Measurements from ENCODE around the gene SEMA3C.

SEMA3C gene

GRCh38 chr7:80847895-80848294, 71.0 kb downstream of the SEMA3C start:
- DNase-seq: no peak

- no peak for DNase-seq
Measured at GRCh38 chr7:80847027-80847426, 71.8 kb downstream of the SEMA3C start.

GRCh38 chr7:80844916-80845315, 73.9 kb downstream of the SEMA3C start:
- DNase-seq: no peak

GRCh38 chr7:80843018-80843677, 75.7 kb downstream of the SEMA3C start:
- DNase-seq: no peak

- no peak for DNase-seq
Measured at GRCh38 chr7:80842022-80842790, 76.6 kb downstream of the SEMA3C start.

GRCh38 chr7:80841423-80841955, 77.4 kb downstream of the SEMA3C start:
- no peak for DNase-seq

GRCh38 chr7:80840681-80841080, 78.2 kb downstream of the SEMA3C start:
- no peak for DNase-seq

- DNase-seq: peak; percentile 65
Measured at GRCh38 chr7:80839855-80840254, 79.0 kb downstream of the SEMA3C start.

- no peak for DNase-seq
Measured at GRCh38 chr7:80838643-80839042, 80.2 kb downstream of the SEMA3C start.

GRCh38 chr7:80837345-80837744, 81.5 kb downstream of the SEMA3C start:
- DNase-seq: no peak

GRCh38 chr7:80835251-80835650, 83.6 kb downstream of the SEMA3C start:
- no peak for DNase-seq

- DNase-seq: peak; percentile 63
Measured at GRCh38 chr7:80833289-80834268, 85.3 kb downstream of the SEMA3C start.

GRCh38 chr7:80832006-80832405, 86.8 kb downstream of the SEMA3C start:
- DNase-seq: no peak

- peak; percentile 29 for DNase-seq
Measured at GRCh38 chr7:80830584-80831285, 88.1 kb downstream of the SEMA3C start.

GRCh38 chr7:80830010-80830409, 88.8 kb downstream of the SEMA3C start:
- no peak for DNase-seq

- DNase-seq: no peak
Measured at GRCh38 chr7:80829527-80829926, 89.3 kb downstream of the SEMA3C start.

GRCh38 chr7:80827239-80827633, 91.6 kb downstream of the SEMA3C start:
- no peak for DNase-seq

GRCh38 chr7:80826520-80827238, 92.2 kb downstream of the SEMA3C start:
- no peak for DNase-seq

GRCh38 chr7:80825499-80825898, 93.4 kb downstream of the SEMA3C start:
- no peak for DNase-seq

GRCh38 chr7:80824253-80824652, 94.6 kb downstream of the SEMA3C start:
- no peak for DNase-seq

GRCh38 chr7:80823057-80823456, 95.8 kb downstream of the SEMA3C start:
- DNase-seq: peak; percentile 75
